ENCODE data around the gene FIBCD1. TPM values are rescaled to one million over a fixed set of nuclear protein-coding genes. Genes with fewer than 3 reads are reported as not detected.

The FIBCD1 gene
- total RNA-seq, 1 experiment from 2014 or later, result 14.6 TPM

GRCh38 chr9:130862747-130863146 is 76.3 kb downstream of the FIBCD1 start:
- no peak for DNase-seq (ENCODE audit: extremely low read depth, low read depth)

- no peak for DNase-seq (ENCODE audit: extremely low read depth, low read depth)
These were observed 76.8 kb downstream of the FIBCD1 start for GRCh38 chr9:130862217-130862616.

- no peak for DNase-seq (ENCODE audit: extremely low read depth, low read depth)
These were observed 77.5 kb downstream of the FIBCD1 start for GRCh38 chr9:130861372-130862180.

GRCh38 chr9:130860458-130861316 is 78.4 kb downstream of the FIBCD1 start:
- peak; percentile 82 for DNase-seq (ENCODE audit: extremely low read depth, low read depth)

GRCh38 chr9:130858739-130859705 is 80.0 kb downstream of the FIBCD1 start:
- no peak for DNase-seq (ENCODE audit: extremely low read depth, low read depth)

- DNase-seq (ENCODE audit: extremely low read depth, low read depth), result no peak
These were observed 80.9 kb downstream of the FIBCD1 start for GRCh38 chr9:130857864-130858738.

GRCh38 chr9:130856474-130856873 is 82.6 kb downstream of the FIBCD1 start:
- DNase-seq (ENCODE audit: extremely low read depth, low read depth), result no peak

GRCh38 chr9:130854835-130855234 is 84.2 kb downstream of the FIBCD1 start:
- no peak for DNase-seq (ENCODE audit: extremely low read depth, low read depth)

GRCh38 chr9:130854092-130854491 is 85.0 kb downstream of the FIBCD1 start:
- no peak for DNase-seq (ENCODE audit: extremely low read depth, low read depth)

GRCh38 chr9:130852801-130853200 is 86.2 kb downstream of the FIBCD1 start:
- no peak for DNase-seq (ENCODE audit: extremely low read depth, low read depth)

Other genes with a start within 250 kb of the FIBCD1 start
- 45.5 and 56.5 TPM in 2 replicates for gene EXOSC2, start 245.5 kb downstream of the FIBCD1 start, total RNA-seq (2014; rRNA removed; shearing (Covaris generic))
- gene ABL1, start 104.0 kb downstream of the FIBCD1 start, total RNA-seq (2014; rRNA removed; shearing (Covaris generic)), result 60.6 and 63.0 TPM in 2 replicates
- not detected in 2 replicates for gene QRFP, start 42.4 kb downstream of the FIBCD1 start, total RNA-seq (2014; rRNA removed; shearing (Covaris generic))
- gene LAMC3, start 69.9 kb upstream of the FIBCD1 start, total RNA-seq (2014; rRNA removed; shearing (Covaris generic)), result 8.9 and 9.2 TPM in 2 replicates
- 4.2 and 5.0 TPM in 2 replicates for gene AIF1L, start 157.3 kb upstream of the FIBCD1 start, total RNA-seq (2014; rRNA removed; shearing (Covaris generic))
- 12.9 and 17.2 TPM in 2 replicates for gene NUP214, start 186.3 kb upstream of the FIBCD1 start, total RNA-seq (2014; rRNA removed; shearing (Covaris generic))

Measured in NCI-H460 (cell line).